DMS 273 treated with DMSO at 0.1 percent for 48 hours (cell line): ENCODE data around the gene ANKS3.

Experiments used
- DNase-seq: peaks from one replicate; lab custom pipeline; 2025; lab: John Stamatoyannopoulos, UW

ANKS3 gene

DNA sequence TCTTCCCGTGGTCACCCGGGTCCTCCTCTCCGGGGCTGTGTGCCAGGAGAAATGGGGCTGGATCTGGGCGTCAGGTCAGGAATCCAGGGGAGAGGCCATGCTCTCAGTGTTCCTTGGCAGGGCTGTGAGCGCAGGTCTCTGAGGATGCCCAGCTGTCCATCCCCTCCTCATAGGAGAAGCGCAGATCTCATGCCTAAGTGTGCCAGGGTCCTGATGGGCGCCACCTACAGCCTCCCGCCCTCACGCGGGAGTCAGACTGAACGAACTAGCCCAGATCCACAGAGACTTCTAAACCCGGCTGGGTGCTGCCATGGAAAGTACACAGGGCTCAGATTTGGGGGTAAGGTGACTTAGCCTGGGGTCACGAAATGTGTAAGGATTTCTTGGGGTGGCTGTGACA is 85.2 kb downstream of the ANKS3 start:
- DNase-seq, result no peak

DNA sequence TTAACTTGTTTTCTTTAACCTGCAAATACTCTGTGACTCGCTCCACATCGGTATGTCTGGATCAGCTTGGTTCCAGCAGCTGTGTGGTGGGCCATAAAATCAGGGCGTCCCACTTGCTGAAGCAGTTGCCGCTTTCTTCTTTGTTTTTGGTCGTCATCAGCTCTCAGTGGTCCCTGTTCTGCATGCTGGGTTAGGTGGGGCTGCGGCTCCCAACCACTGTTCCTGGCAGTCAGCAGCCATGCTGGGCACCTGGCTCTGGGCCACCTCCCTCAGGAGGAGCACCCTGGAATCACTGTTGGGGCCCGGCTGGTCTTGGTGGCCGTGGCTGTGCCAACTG is 86.5 kb downstream of the ANKS3 start:
- DNase-seq, result no peak

DNA sequence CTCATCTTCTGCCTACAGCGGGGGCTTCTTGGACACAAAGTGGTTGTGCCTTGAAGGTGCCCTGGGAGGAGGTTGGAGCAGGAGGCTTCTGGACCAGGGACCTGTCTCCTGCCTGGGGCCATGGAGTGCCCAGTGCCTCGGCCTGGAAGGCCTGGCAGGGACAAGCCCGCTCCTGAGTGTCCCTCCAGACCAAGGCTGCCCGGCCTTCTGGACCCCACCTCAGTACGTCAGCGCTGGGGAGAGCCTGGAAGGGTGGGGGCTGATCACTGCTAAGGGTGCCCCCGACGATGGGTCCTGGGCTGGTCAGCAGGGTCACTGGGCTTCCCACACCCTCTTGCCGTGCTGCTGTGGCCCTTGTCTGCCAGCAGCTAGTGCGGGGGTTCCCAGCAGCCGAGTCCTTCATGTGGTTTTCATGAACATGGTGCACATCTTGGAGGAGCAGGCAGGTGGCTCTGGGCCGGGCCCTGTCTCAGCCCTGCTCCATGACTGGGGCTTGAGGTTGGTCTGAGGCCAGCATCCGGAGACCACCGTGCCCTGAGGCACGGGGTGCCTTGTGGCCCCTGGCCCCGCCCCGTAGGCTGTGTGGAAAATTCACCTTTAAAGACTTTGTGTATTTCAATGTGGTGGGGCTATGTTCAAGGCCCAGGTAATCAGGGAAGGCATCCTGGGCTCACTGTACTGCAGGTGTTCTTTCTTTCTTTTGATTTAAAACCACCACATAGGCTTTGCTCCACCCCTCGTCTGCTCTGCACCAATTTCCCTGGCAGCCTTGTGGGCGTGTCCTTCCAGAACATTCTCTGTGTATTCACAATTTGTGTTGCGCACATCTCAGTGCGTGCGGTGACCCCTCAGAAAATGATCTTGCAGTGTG is 87.1 kb downstream of the ANKS3 start:
- no peak for DNase-seq
